ENCODE data around the gene KCNIP3. TPM values are rescaled to one million over a fixed set of nuclear protein-coding genes. Genes with fewer than 3 reads are reported as not detected.

The KCNIP3 gene
- total and polyA plus RNA-seq, 9 of the 15 experiments (the other 6 are each of a cell fraction or from before 2014, with no cell fraction given), result 0.04 TPM; not detected in 8

- POLR2A ChIA-PET, result no interaction called here
- Histone ChIP-seq H3K79me2 (ENCODE audit: control insufficient read depth, insufficient read depth, low read length) (no peaks in the 10 kb centered on the region), H3K27ac (ENCODE audit: extremely low read depth, low read depth, low read length) (no peak overlapping the region), H3K4me3 (no peak overlapping the region), H3K9me3 (replicated peaks; ENCODE audit: control insufficient read depth, insufficient read depth, low read depth, low read length) (no peaks in the 10 kb centered on the region), H3K9ac (ENCODE audit: insufficient read depth in 1 of 2, low read depth in 2 of 2, low read length in 2 of 2) (0 out of 4 replicates have a peak overlapping the region, but pooled peaks of 1 of the 2 experiments have one; percentile 17), H3K36me3 (ENCODE audit: control insufficient read depth, insufficient read depth, low read length) (no peaks in the 10 kb centered on the region), H3K4me1 (replicated peaks in 1 of 2; ENCODE audit: control insufficient read depth in 2 of 2, insufficient read depth in 2 of 2, low read length in 2 of 2) (peaks cover 6 to 23% of the 10 kb centered on the region in 2 experiments; a peak in 4 of 5 replicates), H4K20me1 (replicated peaks; ENCODE audit: control insufficient read depth, insufficient read depth, low read length) (peaks cover 11% of the 10 kb centered on the region), H3K4me2 (ENCODE audit: insufficient read depth, low read length) (no peak overlapping the region), H2AFZ (ENCODE audit: low read depth, low read length) (no peak overlapping the region), H3K9me1 (ENCODE audit: control insufficient read depth, insufficient read depth, low read length) (no peaks in the 10 kb centered on the region), H3K27me3 (ENCODE audit: control insufficient read depth in 2 of 2, insufficient read depth in 2 of 2, low read length in 2 of 2) (peaks cover 7 to 85% of the 10 kb centered on the region in 2 experiments)
- 9% methylated on average over 18 of the region's 22 CpGs for WGBS (ENCODE audit: insufficient coverage, low coverage, missing lambda C conversion rate)
- BruUV-seq (replicated peaks), result no TSS peak
- FAIRE-seq, result no peak
- CTCF ChIA-PET (ENCODE audit: low intra/inter-chr PET ratio), result no interaction called here
- TF ChIP-seq HDAC3 (IDR thresholded peaks at IDR 0.05; ENCODE audit: borderline replicate concordance, partially characterized antibody), result no peak
- TF ChIP-seq ELF2 (CRISPR knock-in tag; IDR thresholded peaks at IDR 0.05), result no peak
- TF ChIP-seq CBX3 (IDR thresholded peaks at IDR 0.05; ENCODE audit: borderline replicate concordance in 1 of 2, low read length in 2 of 2), result no peak
- no peak for TF ChIP-seq NR4A1 (CRISPR knock-in tag; IDR thresholded peaks at IDR 0.05)
- no peak for TF ChIP-seq NR4A1 (tag; IDR thresholded peaks at IDR 0.05)
- no peak for TF ChIP-seq PYGO2 (tag; IDR thresholded peaks at IDR 0.05)
- no peak for TF ChIP-seq CBFA2T3 (IDR thresholded peaks at IDR 0.05)
- TF ChIP-seq NCOA6 (IDR thresholded peaks at IDR 0.05), result no peak
- no peak for TF ChIP-seq ZNF589 (CRISPR knock-in tag; IDR thresholded peaks at IDR 0.05; ENCODE audit: low read depth)
- TF ChIP-seq ATF2 (CRISPR knock-in tag; IDR thresholded peaks at IDR 0.05), result no peak
- no peak for TF ChIP-seq ZNF584 (CRISPR knock-in tag; IDR thresholded peaks at IDR 0.05; ENCODE audit: low read depth)
- no peak for TF ChIP-seq MTA1 (IDR thresholded peaks at IDR 0.05; ENCODE audit: borderline replicate concordance)
- no peak for TF ChIP-seq TAF9B (IDR thresholded peaks at IDR 0.05; ENCODE audit: partially characterized antibody)
- TF ChIP-seq E2F3 (CRISPR knock-in tag; IDR thresholded peaks at IDR 0.05), result no peak
- TF ChIP-seq GABPB1 (CRISPR knock-in tag; IDR thresholded peaks at IDR 0.05), result no peak
- TF ChIP-seq SREBF2 (CRISPR knock-in tag; IDR thresholded peaks at IDR 0.05), result no peak
- no peak for TF ChIP-seq KLF13 (tag; IDR thresholded peaks at IDR 0.05; ENCODE audit: borderline replicate concordance, low read depth)
- no peak for TF ChIP-seq HMG20B (CRISPR knock-in tag; IDR thresholded peaks at IDR 0.05)
- TF ChIP-seq TEAD1 (CRISPR knock-in tag; IDR thresholded peaks at IDR 0.05), result no peak
- TF ChIP-seq RBM39 (optimal IDR thresholded peaks at IDR 0.05; ENCODE audit: low read depth, low read length), result no peak
- TF ChIP-seq MCM5 (IDR thresholded peaks at IDR 0.05; ENCODE audit: low read depth), result no peak
- DNase-seq (ENCODE audit: extremely low read depth in 1 of 4, low spot score in 3 of 4), result no peak
- in situ Hi-C loops (cut with MboI), result no loop called here
- intact Hi-C loops (cut with micrococcal nuclease), result no loop called here
- ATAC-seq, result no peak
These were observed 50.8 kb downstream of the KCNIP3 start for GRCh38 chr2:95347681-95348608.

Data from K562 (cell line).